NOMO-1 (cell line): ENCODE results near the gene BEST3.
"Not testable (repeated sequence)": the region's sequence is repeated elsewhere in the genome, so short reads cannot be mapped to it uniquely, and the experiment has no call there.

Source experiments
- DNase-seq, 2 experiments: peaks; one replicate each; lab custom pipeline; 2025; ENCODE audit not compliant: unreplicated experiment in 2 of 2; lab: John Stamatoyannopoulos, UW

BEST3 gene

DNA sequence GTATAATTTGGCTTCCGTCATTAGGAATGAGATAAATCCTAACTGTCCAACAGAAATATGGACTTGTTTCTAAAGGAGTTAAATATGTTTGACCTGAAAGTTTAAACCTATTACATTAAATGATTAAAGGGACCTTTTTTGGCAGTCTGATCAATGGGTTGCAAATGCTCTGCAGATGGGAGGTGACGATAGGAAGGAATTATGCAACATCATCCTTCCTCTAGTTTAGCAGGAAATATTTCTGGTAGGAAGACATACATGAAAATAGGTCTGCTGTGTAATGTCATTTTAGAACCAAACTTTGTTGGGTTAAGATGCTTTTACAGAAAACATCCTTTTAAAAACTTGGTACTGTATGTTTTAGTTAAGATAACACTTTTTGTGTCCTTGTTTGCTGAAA is 91.0 kb downstream of the BEST3 start:
- no peak for DNase-seq

DNA sequence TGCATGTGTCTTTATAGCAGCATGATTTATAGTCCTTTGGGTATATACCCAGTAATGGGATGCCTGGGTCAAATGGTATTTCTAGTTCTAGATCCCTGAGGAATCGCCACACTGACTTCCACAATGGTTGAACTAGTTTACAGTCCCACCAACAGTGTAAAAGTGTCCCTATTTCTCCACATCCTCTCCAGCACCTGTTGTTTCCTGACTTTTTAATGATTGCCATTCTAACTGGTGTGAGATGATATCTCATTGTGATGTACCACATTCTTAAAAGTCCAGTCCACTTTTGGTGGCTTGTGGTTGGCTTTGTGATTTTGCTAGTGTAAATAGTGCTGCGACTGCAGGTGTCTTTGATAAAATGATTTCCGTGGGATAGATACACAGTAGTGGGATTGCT is 94.8 kb downstream of the BEST3 start:
- DNase-seq: not testable (repeated sequence)
